Measurements from ENCODE around the gene ABL2.

DNA sequence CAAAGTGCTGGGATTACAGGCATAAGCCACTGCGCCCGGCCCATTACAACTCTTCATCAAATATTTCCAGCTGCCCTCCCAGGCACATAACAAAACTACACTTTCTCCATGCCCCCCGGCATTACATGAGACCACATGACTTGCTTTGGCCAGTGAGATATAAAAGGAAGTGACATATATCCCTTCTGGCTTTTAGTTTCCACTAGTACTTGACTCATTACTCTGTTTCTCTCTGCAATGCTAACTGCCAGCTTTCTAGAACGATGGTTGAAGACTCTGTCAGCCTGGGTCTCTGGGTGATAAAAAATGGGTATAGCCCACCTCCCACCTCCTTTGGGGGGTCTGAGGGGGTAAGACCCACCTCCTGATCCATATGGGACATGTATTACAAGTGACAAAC lies 24.2 kb downstream of the ABL2 start:
- no peak for TF ChIP-seq CTCF (IDR thresholded peaks at IDR 0.05)
- TF ChIP-seq POLR2A (IDR thresholded peaks at IDR 0.05), result no peak
- no peak for TF ChIP-seq EP300 (IDR thresholded peaks at IDR 0.05)
- no peak for TF ChIP-seq POLR2AphosphoS5 (IDR thresholded peaks at IDR 0.05)
